ENCODE results near the gene LTBP1. TPM values are rescaled to one million over a fixed set of nuclear protein-coding genes. Genes with fewer than 3 reads are reported as not detected.

LTBP1 gene
- total RNA-seq, 3 donors from 2014 or later: 14.3 to 38.4 (median 33.6) TPM

GRCh38 chr2:33217406-33217805, 270.7 kb downstream of the LTBP1 start:
- Histone ChIP-seq H3K9me3 (no peaks in the 10 kb centered on the region), H3K4me3 (no peak overlapping the region), H3K36me3 (ENCODE audit: low read depth) (no peaks in the 10 kb centered on the region), H3K4me1 (ENCODE audit: low read depth) (no peaks in the 10 kb centered on the region)
- no peak for ATAC-seq
- no peak for DNase-seq
- intact Hi-C loops (cut with DNase I, micrococcal nuclease): no loop called here
- TF ChIP-seq, protein P1, sequence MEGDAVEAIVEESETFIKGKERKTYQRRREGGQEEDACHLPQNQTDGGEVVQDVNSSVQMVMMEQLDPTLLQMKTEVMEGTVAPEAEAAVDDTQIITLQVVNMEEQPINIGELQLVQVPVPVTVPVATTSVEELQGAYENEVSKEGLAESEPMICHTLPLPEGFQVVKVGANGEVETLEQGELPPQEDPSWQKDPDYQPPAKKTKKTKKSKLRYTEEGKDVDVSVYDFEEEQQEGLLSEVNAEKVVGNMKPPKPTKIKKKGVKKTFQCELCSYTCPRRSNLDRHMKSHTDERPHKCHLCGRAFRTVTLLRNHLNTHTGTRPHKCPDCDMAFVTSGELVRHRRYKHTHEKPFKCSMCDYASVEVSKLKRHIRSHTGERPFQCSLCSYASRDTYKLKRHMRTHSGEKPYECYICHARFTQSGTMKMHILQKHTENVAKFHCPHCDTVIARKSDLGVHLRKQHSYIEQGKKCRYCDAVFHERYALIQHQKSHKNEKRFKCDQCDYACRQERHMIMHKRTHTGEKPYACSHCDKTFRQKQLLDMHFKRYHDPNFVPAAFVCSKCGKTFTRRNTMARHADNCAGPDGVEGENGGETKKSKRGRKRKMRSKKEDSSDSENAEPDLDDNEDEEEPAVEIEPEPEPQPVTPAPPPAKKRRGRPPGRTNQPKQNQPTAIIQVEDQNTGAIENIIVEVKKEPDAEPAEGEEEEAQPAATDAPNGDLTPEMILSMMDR (IDR thresholded peaks at IDR 0.05): no peak

DNA sequence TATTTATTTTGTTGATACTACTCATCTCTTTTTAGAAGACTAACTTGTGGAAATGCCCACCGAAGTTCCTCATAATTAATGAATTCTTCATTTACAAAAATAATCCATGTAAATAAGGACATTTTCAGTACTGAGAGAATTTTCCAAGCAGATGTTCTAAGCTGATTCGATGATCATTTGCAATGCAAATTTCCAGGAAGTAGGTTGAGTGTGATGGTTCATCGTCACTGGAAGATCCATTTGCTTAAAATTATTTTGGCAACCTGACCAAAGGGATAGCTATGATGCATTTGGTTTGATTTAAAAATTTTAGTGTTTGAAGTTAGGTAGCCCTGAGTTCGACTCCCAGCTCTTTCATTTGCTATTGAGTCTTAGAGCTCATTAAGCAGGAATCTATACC, 272.4 kb downstream of the LTBP1 start:
- no peak for ATAC-seq
- H3K4me3 ChIP-seq: no peak overlapping the region
- DNase-seq: no peak
- no peaks in the 10 kb centered on the region for H3K36me3 ChIP-seq (ENCODE audit: low read depth)
- TF ChIP-seq, protein P1 (IDR thresholded peaks at IDR 0.05): no peak
- intact Hi-C loops (cut with DNase I, micrococcal nuclease): no loop called here
- no peaks in the 10 kb centered on the region for H3K4me1 ChIP-seq (ENCODE audit: low read depth)
- H3K9me3 ChIP-seq: no peaks in the 10 kb centered on the region

GRCh38 chr2:33219850-33220275, 273.1 kb downstream of the LTBP1 start:
- intact Hi-C loops (cut with DNase I, micrococcal nuclease): no loop called here
- TF ChIP-seq, protein P1 (IDR thresholded peaks at IDR 0.05): no peak
- no peaks in the 10 kb centered on the region for H3K36me3 ChIP-seq (ENCODE audit: low read depth)
- H3K4me3 ChIP-seq: no peak overlapping the region
- no peaks in the 10 kb centered on the region for H3K4me1 ChIP-seq (ENCODE audit: low read depth)
- H3K9me3 ChIP-seq: no peaks in the 10 kb centered on the region
- no peak for DNase-seq
- no peak for ATAC-seq

- Histone ChIP-seq H3K4me1 (ENCODE audit: low read depth) (no peaks in the 10 kb centered on the region), H3K9me3 (no peaks in the 10 kb centered on the region), H3K4me3 (no peak overlapping the region), H3K36me3 (ENCODE audit: low read depth) (no peaks in the 10 kb centered on the region)
- TF ChIP-seq, protein P1 (IDR thresholded peaks at IDR 0.05): no peak
- ATAC-seq: no peak
- no peak for DNase-seq
- intact Hi-C loops (cut with DNase I, micrococcal nuclease): no loop called here
These were observed 273.8 kb downstream of the LTBP1 start for GRCh38 chr2:33220533-33220932.

- no peak for DNase-seq
- H3K4me1 ChIP-seq (ENCODE audit: low read depth): no peaks in the 10 kb centered on the region
- no peaks in the 10 kb centered on the region for H3K36me3 ChIP-seq (ENCODE audit: low read depth)
- no peaks in the 10 kb centered on the region for H3K9me3 ChIP-seq
- intact Hi-C loops (cut with DNase I, micrococcal nuclease): no loop called here
- no peak for ATAC-seq
- TF ChIP-seq, protein P1 (IDR thresholded peaks at IDR 0.05): no peak
- H3K4me3 ChIP-seq: no peak overlapping the region
These were observed 274.5 kb downstream of the LTBP1 start for GRCh38 chr2:33221046-33221784.

Data from mucosa of descending colon (tissue), 3 donors.